H1 (cell line): ENCODE results near the gene SIM2. TPM values are rescaled to one million over a fixed set of nuclear protein-coding genes. Genes with fewer than 3 reads are reported as not detected.

Experiments used
- CTCF ChIA-PET: fragments of 300-600 bp; sonication (Branson Sonifier 250); formaldehyde crosslinking; loops from one replicate; lab custom pipeline; 2021; ENCODE audit not compliant: partially characterized antibody; lab: Charles Lee
- POLR2A ChIA-PET: fragments of 300-600 bp; sonication (Branson Sonifier 250); formaldehyde crosslinking; loops from one replicate; lab custom pipeline; 2021; ENCODE audit warnings: inconsistent platforms; ENCODE audit not compliant: partially characterized antibody; lab: Charles Lee
- DNase-seq, 2 experiments: peaks; one replicate each; pipeline versions ENCODE4 v3.0.0 to v3.0.0-alpha.2; 2010 to 2022; ENCODE audit warnings: low spot score in 2 of 2, low read depth in 1 of 2, mixed read lengths in 1 of 2
- FAIRE-seq: peaks from 2 replicates; lab custom pipeline; 2011; peaks lifted over from hg19 to GRCh38; lab: Jason Lieb, UNC
- H2AFZ ChIP-seq: 2 replicates; pipeline ENCODE4 v1.8.1; 2012; ENCODE audit warnings: low read length, inconsistent platforms
- H2AK5ac ChIP-seq: 2 replicates; pipeline ENCODE4 v1.6.1; 2013; ENCODE audit warnings: low read depth, low read length
- H2BK120ac ChIP-seq: replicated peaks from 2 replicates; pipeline ENCODE3; 2013; ENCODE audit warnings: low read depth, low read length, inconsistent platforms
- H2BK12ac ChIP-seq: 2 replicates; pipeline ENCODE4 v1.6.1; 2013; ENCODE audit warnings: low read depth, low read length
- H2BK15ac ChIP-seq: 2 replicates; pipeline ENCODE4 v1.6.1; 2013; ENCODE audit warnings: low read length
- H2BK20ac ChIP-seq: 2 replicates; pipeline ENCODE4 v1.6.1; 2013; ENCODE audit warnings: low read length
- H2BK5ac ChIP-seq: 2 replicates; pipeline ENCODE4 v1.6.1; 2013; ENCODE audit warnings: low read depth, low read length
- H3K14ac ChIP-seq: 2 replicates; pipeline ENCODE4 v1.6.1; 2013; ENCODE audit warnings: inconsistent platforms; ENCODE audit not compliant: insufficient read length
- H3K18ac ChIP-seq: 2 replicates; pipeline ENCODE4 v1.6.1; 2013; ENCODE audit warnings: low read length; ENCODE audit errors: extremely low read depth
- H3K23ac ChIP-seq: 2 replicates; pipeline ENCODE4 v1.6.1; 2013; ENCODE audit warnings: inconsistent platforms; ENCODE audit not compliant: insufficient read length
- H3K23me2 ChIP-seq: 2 replicates; pipeline ENCODE4 v1.6.1; 2013; ENCODE audit warnings: low read depth, low read length
- H3K27ac ChIP-seq: 2 replicates; pipeline ENCODE4 v1.6.1; 2011; ENCODE audit warnings: low read depth, low read length, inconsistent platforms
- H3K27me3 ChIP-seq, 4 experiments: replicated peaks in 1 of 4; 1 replicate in 1 of 4; 2 replicates in 3 of 4; pipeline versions ENCODE4 v1.6.1 to v1.8.1; 2011 to 2013; ENCODE audit warnings: low read length in 3 of 4, mild to moderate bottlenecking in 3 of 4, inconsistent platforms in 2 of 4, mixed read lengths in 2 of 4, moderate library complexity in 1 of 4; ENCODE audit not compliant: control insufficient read depth in 3 of 4, insufficient read depth in 3 of 4; ENCODE audit errors: extremely low read depth in 1 of 4
- H3K36me3 ChIP-seq, 4 experiments: 2 replicates each; pipeline versions ENCODE4 v1.6.1 to v1.8.1; 2011 to 2013; ENCODE audit warnings: mild to moderate bottlenecking in 4 of 4, low read length in 3 of 4, moderate library complexity in 2 of 4, control low read depth in 1 of 4, inconsistent platforms in 1 of 4; ENCODE audit not compliant: insufficient read depth in 4 of 4, control insufficient read depth in 2 of 4
- H3K4ac ChIP-seq: replicated peaks from 2 replicates; pipeline ENCODE3; 2013; ENCODE audit warnings: low read length, low read depth, mixed read lengths, inconsistent platforms; ENCODE audit not compliant: insufficient read length
- H3K4me1 ChIP-seq, 4 experiments: replicated peaks in 1 of 4; 1 replicate in 1 of 4; 2 replicates in 3 of 4; pipeline versions ENCODE4 v1.6.1 to v1.8.1; 2011 to 2013; ENCODE audit warnings: low read length in 3 of 4, inconsistent platforms in 2 of 4, mixed read lengths in 1 of 4; ENCODE audit not compliant: insufficient read depth in 4 of 4, control insufficient read depth in 3 of 4
- H3K4me2 ChIP-seq, 2 experiments: 2 replicates each; pipeline versions ENCODE4 v1.6.1 to v1.8.1; 2011 to 2013; ENCODE audit warnings: low read depth in 2 of 2, low read length in 2 of 2, control low read depth in 1 of 2, inconsistent platforms in 1 of 2, mild to moderate bottlenecking in 1 of 2; ENCODE audit not compliant: insufficient read depth in 1 of 2
- H3K4me3 ChIP-seq, 4 experiments: fragments of 200-600, 300-600 bp in 1 of 4; sonication (generic), shearing (Covaris generic), sonication (Bioruptor Twin) in 1 of 4; 2 replicates each; pipeline versions ENCODE4 v1.5.1 to v1.8.1; 2011 to 2016; ENCODE audit warnings: low read length in 4 of 4, low read depth in 3 of 4, control low read depth in 2 of 4, inconsistent platforms in 2 of 4, mild to moderate bottlenecking in 2 of 4, mixed read lengths in 1 of 4, moderate library complexity in 1 of 4; ENCODE audit not compliant: insufficient read depth in 2 of 4; ENCODE audit errors: extremely low read depth in 1 of 4
- H3K56ac ChIP-seq: replicated peaks from 2 replicates; pipeline ENCODE3; 2013; ENCODE audit warnings: low read depth, mild to moderate bottlenecking, mixed read lengths, low read length, inconsistent platforms; ENCODE audit not compliant: insufficient read length
- H3K79me1 ChIP-seq: 2 replicates; pipeline ENCODE4 v1.6.1; 2013; ENCODE audit warnings: low read depth, low read length, control low read depth
- H3K79me2 ChIP-seq, 2 experiments: 2 replicates each; pipeline versions ENCODE4 v1.6.1 to v1.8.1; 2012 to 2013; ENCODE audit warnings: low read length in 2 of 2, mild to moderate bottlenecking in 2 of 2, inconsistent platforms in 1 of 2; ENCODE audit not compliant: insufficient read depth in 2 of 2, control insufficient read depth in 1 of 2
- H3K9ac ChIP-seq, 4 experiments: replicated peaks in 1 of 4; 1 replicate in 1 of 4; 2 replicates in 3 of 4; pipeline versions ENCODE4 v1.6.1 to v1.8.1; 2011 to 2013; ENCODE audit warnings: low read depth in 3 of 4, low read length in 3 of 4, control low read depth in 2 of 4, mild to moderate bottlenecking in 2 of 4, moderate library complexity in 2 of 4, inconsistent platforms in 1 of 4; ENCODE audit errors: extremely low read depth in 1 of 4
- H3K9me3 ChIP-seq, 2 experiments: 2 replicates each; pipeline versions ENCODE4 v1.6.1 to v1.8.1; 2012 to 2013; ENCODE audit warnings: mild to moderate bottlenecking in 2 of 2, moderate library complexity in 2 of 2, control low read depth in 1 of 2, inconsistent platforms in 1 of 2, low read depth in 1 of 2, low read length in 1 of 2, mixed read lengths in 1 of 2; ENCODE audit not compliant: insufficient read depth in 2 of 2
- H4K20me1 ChIP-seq, 2 experiments: replicated peaks in 1 of 2; 2 replicates each; pipeline versions ENCODE3 to v1.8.1; 2011 to 2013; ENCODE audit warnings: inconsistent platforms in 2 of 2, low read length in 2 of 2, mild to moderate bottlenecking in 1 of 2; ENCODE audit not compliant: insufficient read depth in 2 of 2, control insufficient read depth in 1 of 2
- H4K5ac ChIP-seq: 2 replicates; pipeline ENCODE4 v1.6.1; 2013; ENCODE audit warnings: low read length, low read depth, mixed read lengths, inconsistent platforms; ENCODE audit not compliant: insufficient read length
- H4K8ac ChIP-seq: 2 replicates; pipeline ENCODE4 v1.8.0; 2013; ENCODE audit warnings: mild to moderate bottlenecking, moderate library complexity, low read length, inconsistent platforms; ENCODE audit not compliant: insufficient read depth; ENCODE audit errors: extremely low read depth
- H4K91ac ChIP-seq: replicated peaks from 2 replicates; pipeline ENCODE3; 2013; ENCODE audit warnings: low read length, mixed read lengths, inconsistent platforms; ENCODE audit not compliant: insufficient read length
- CTBP2 ChIP-seq: IDR thresholded peaks from 2 replicates; pipeline ENCODE4 v1.7.0; 2011; ENCODE audit warnings: borderline replicate concordance, mild to moderate bottlenecking, moderate library complexity, mixed read lengths, low read length; ENCODE audit not compliant: insufficient read depth, insufficient read length
- HDAC2 ChIP-seq, 2 experiments: fragments of 300-600 bp in 1 of 2; sonication (generic) in 1 of 2; IDR thresholded peaks; 2 replicates each; pipeline ENCODE4 v1.6.1; 2011 to 2012; ENCODE audit warnings: low read depth in 2 of 2, low read length in 2 of 2, mild to moderate bottlenecking in 2 of 2, moderate library complexity in 2 of 2, borderline replicate concordance in 1 of 2, inconsistent platforms in 1 of 2
- NRF1 ChIP-seq: IDR thresholded peaks from 2 replicates; pipeline ENCODE4 v1.6.1; 2011; ENCODE audit warnings: mild to moderate bottlenecking, low read depth, low read length, improper control_type of control experiment
- SIN3A ChIP-seq, 2 experiments: IDR thresholded peaks in 1 of 2; conservative IDR thresholded peaks in 1 of 2; 2 replicates each; pipeline ENCODE4 v1.6.1; 2011 to 2012; ENCODE audit warnings: low read length in 2 of 2, improper control_type of control experiment in 1 of 2, low read depth in 1 of 2, mild to moderate bottlenecking in 1 of 2
- WGBS, 2 experiments: shearing (Covaris generic) in 1 of 2; methylation state at CpG; one replicate each; pipeline versions ENCODE4 v1.1.6 to v1.1.7; 2013 to 2015; ENCODE audit warnings: low lambda C conversion rate in 2 of 2, mixed read lengths in 2 of 2, inconsistent platforms in 1 of 2, low coverage in 1 of 2, missing lambda C conversion rate in 1 of 2; ENCODE audit not compliant: insufficient replicate concordance in 2 of 2, insufficient coverage in 1 of 2, insufficient read length in 1 of 2; ENCODE audit errors: extremely low coverage in 1 of 2, missing lambda C conversion rate in 1 of 2; 5-methylcytosine and 5-hydroxymethylcytosine counted together
- polyA plus RNA-seq, 7 experiments: library from polyadenylated mRNA; depleted of rRNA in 3 of 7; stranded (reverse) in 5 of 7; unstranded in 2 of 7; fragments of >200 nt in 5 of 7; fragments of 200-250 nt in 2 of 7; gene quantifications; 1 replicate in 5 of 7; 2 replicates in 1 of 7; 4 replicates in 1 of 7; pipeline versions ENCODE4 v1.2.1 to v1.2.3, GENCODE V29; 2011 to 2013; ENCODE audit warnings: missing spikeins in 2 of 7, mixed read lengths in 2 of 7
- total RNA-seq: library from RNA; stranded (reverse); fragmentation: NEBNext Ultra II Directional; extraction: Animal tissue kit (Norgen Biotek cat#: 25700); gene quantifications from 2 replicates; pipeline ENCODE4 v1.2.1, GENCODE V29; 2021

Gene SIM2
- total and polyA plus RNA-seq, 2 of the 8 experiments (the other 6 are each of a cell fraction or from before 2014, with no cell fraction given): 0.05 to 0.26 TPM

DNA sequence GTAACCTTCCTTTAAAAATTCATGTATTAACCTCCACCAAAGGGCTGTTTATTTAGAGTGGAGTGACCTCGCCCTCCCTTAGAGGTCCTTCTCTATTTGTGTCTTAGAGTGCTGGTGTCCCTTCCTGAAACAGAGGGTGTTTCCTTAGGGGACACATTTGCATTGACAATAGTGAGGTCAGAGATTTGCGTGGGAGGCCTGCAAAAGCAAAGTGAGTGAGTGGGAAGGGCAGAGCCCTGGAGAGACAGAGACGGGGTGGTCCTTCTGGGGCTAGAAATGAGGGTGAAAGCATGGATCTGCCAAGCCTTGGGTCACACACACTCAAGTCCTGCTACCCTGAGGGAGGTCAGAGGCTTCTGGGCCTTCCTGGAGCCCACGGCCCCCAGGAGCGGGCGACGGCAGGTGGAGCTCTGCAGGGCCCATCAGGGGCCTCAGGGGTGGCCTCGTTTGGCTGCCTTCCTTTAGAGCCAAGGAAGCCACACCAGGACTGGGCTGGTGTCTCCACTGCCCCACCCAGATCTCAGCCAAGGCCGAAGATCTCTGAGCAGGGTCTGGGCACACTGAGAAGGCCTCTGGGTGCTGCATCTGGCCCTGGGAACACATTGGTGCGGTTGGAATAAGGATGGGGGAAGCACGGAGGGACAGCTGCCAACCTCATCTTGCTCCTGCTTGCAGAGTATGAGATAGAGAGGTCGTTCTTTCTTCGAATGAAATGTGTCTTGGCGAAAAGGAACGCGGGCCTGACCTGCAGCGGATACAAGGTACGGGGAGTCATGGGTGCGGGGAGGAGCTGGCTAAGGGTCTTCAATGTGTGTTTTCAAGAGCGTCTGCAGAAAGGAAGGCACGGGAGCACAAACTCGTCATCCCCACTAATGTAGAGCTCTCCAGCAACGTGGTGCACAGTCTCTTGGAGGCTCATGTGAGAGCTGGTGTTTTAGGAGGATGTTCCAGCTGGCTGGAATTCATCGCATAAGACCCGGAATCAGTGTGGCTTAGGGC, 23.8 kb downstream of the SIM2 start:
- Histone ChIP-seq H2BK20ac (no peak overlapping the region), H2BK120ac (no peak overlapping the region), H3K56ac (no peak overlapping the region), H3K27me3 (no peaks in the 10 kb centered on the region; a peak in 1 of 7 replicates), H3K9me3 (no peaks in the 10 kb centered on the region), H3K36me3 (no peaks in the 10 kb centered on the region), H2BK5ac (no peak overlapping the region), H3K18ac (no peak overlapping the region), H4K8ac (no peak overlapping the region), H3K4me3 (no peak overlapping the region), H2AFZ (no peak overlapping the region), H4K20me1 (no peaks in the 10 kb centered on the region), H3K4me1 (peaks cover 0 to 4% (median 3%) of the 10 kb centered on the region in 4 experiments; a peak in 4 of 7 replicates), H4K91ac (no peak overlapping the region), H3K23me2 (no peaks in the 10 kb centered on the region), H3K14ac (no peak overlapping the region), H3K23ac (no peak overlapping the region), H3K79me1 (no peaks in the 10 kb centered on the region), H2BK12ac (no peak overlapping the region), H3K79me2 (no peaks in the 10 kb centered on the region), H2AK5ac (no peak overlapping the region), H4K5ac (no peak overlapping the region), H2BK15ac (no peak overlapping the region), H3K4me2 (no peak overlapping the region), H3K9ac (no peak overlapping the region), H3K27ac (no peak overlapping the region), H3K4ac (no peak overlapping the region)
- DNase-seq: no peak
- FAIRE-seq: no peak
- POLR2A ChIA-PET: no interaction called here
- CTCF ChIA-PET: interaction anchor here (0.6 to 2.2 kb wide), 11 partner anchors 12 to 219 kb away, joined by 3 to 10 read pairs (median 3); no protein-coding TSS in a partner anchor
- TF ChIP-seq NRF1 (no peak), SIN3A (conservative IDR thresholded peaks at IDR 0.05 in 1 of 2, IDR thresholded peaks at IDR 0.05 in 1 of 2; ENCODE audit: low read depth in 1 of 2, low read length in 2 of 2) (no peak), CTBP2 (no peak), HDAC2 (IDR thresholded peaks at IDR 0.05; ENCODE audit: borderline replicate concordance in 1 of 2, low read depth in 2 of 2, low read length in 2 of 2) (no peak)
- WGBS, 2 experiments: 91% methylated on average over 24 of the region's 25 CpGs; no CpG with 5 or more reads in 1 of the 2 experiments
